Raji (cell line): ENCODE data around the gene RTN4RL1.

Experiments used
- POLR2A ChIP-seq: IDR thresholded peaks from 2 replicates; pipeline ENCODE4 v1.6.1; 2011; ENCODE audit warnings: low read depth, low read length, control low read depth; ENCODE audit not compliant: insufficient read depth

RTN4RL1 gene

DNA sequence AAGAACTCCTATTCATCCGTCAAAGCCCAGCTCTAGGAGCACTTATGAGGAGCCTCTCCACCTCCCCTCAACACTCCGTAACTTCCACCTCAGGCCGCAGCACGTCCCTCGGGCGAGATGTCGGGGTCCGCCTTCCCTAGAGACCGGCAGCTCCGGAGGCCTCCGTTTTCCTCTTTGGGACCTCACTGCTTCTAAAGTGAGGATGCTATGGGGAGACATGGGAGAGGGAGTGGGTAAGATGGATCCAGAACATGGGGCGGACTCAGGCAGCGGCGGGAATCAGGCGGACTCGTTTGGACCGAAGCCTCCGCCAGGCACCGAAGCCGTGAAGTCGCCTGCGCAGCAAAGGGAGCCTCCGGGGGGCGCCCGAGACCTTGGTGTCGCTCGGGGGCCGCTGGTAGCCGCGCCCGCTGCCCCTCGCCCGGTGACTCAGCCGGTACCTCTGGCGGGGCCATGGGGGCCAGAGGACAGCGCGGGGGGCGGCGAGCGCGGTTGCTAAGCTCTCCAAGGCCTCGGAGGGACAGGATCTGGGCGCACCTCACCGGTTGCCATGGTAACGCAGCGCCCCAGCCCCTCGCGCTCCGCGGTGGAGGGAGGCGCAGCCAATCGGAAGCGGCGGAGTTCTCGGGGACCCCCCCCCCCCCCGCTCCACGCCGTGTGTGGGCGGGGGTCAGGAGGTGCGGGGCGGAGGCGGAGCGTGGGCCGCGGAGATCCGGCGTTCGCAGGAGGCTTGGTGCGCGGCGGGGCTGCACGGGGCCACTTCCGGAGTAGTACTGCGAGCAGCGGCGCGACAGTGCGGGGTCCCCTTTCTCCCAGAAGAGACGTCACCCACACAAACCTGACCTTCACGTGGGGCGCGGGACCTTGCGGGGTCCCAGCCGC is 28.5 kb upstream of the RTN4RL1 start:
- TF ChIP-seq POLR2A: no peak

DNA sequence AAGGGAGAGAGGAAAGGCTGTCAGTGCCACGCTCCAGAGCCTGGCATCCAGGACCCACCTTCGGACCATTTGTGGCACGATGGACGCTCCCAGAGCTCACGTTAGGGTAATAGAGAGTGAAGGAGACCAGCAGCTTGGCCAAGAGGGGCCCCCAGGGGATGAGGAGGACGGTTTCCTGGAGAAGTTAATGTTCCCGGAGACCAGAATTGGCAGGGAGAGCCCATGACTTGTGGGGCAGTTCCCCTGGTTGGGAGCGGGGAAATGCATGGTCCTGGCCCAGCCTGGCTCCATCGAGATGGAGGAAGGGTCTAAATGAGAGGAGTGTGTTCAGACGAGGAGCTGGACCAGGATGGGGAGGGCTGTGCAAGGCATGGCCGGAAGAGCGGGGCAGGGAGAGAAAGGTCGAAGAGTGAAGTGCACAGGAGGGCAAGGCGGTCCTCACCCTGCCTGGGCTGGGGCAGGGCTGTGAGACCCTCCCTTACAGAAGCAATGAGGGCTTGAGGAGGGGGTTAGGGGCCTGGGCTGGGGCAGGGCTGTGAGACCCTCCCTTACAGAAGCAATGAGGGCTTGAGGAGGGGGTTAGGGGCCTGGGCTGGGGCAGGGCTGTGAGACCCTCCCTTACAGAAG is 26.9 kb upstream of the RTN4RL1 start:
- no peak for TF ChIP-seq POLR2A

DNA sequence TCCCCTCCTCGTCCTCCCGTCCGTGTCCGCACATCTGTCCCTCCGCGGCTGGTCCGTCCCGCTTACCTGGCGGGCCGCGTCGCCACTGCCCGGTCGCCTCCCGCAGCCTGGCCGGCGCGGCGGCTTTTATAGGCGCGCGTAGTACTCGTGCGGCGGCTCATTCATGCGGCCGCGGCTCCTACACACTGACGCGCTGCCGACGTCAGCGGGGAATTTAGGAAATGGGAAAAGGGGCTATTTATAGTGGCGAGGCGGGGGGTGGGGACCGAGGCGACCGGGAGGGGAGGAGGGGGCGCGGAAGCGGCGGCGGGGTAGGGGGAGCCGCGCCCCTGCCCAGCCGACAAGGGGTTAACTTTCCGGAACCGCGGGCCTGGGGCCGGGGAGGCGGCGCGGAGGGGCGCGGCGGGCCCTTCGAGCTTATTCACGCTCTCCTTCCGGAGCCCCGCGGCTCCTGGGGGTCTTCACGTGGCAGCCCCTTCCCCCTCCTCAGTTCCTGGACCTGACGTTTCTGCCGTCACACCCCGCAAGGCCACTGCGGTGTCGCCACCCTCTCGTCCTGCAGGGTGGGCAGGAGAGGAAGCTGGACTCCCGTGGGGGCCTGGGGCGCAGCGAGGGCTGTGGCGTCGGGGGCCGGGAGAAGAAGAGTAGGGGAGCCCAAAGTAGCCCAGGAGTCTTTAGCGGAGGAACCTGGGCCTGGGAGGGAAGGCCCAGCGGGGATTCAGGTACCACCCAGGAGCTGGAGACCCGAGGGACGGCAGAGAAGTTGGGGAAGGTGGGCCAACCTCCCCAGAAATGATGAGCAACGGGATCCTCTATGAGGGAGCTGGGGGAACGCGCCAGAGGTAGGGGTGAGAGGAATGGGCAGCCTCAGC is 26.2 kb upstream of the RTN4RL1 start:
- TF ChIP-seq POLR2A: no peak

DNA sequence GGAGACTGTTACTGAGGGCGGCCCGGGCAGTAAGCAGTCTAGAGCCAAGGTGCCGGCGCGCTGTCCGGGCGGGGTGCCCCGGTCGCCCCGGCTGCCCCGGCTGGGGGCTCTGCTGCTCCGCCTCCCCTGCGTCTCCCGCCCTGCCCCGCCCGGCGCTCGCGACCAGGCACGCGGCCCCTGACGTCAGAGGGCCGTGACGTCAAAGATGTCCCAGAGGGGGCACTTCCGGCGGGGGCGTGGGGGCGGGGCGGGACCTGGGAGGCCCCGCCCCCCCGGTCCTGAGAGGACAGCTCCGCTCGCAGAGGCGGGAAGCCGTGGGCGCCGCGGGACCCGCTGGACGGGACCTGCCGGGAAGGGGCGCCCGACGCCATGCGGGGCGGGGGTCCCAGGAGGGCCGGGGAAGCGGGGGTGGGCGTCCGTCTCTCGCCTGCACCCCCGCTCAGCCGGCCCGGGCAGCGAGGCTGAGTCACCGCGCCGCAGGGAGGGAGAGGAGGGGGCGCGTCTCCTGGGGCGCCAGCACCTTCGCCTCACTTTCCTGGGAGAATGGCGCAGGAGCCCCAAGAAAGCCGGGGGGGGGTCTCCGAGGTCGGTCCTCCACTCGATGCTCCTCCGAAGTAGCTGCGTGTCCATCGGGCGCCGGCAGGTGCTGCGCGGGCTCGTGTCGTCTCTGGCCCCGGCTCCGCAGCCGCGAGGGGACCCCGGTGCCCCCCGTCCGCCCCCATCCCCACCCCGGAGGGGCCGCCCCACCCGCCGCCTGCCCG is 25.3 kb upstream of the RTN4RL1 start:
- TF ChIP-seq POLR2A: no peak

DNA sequence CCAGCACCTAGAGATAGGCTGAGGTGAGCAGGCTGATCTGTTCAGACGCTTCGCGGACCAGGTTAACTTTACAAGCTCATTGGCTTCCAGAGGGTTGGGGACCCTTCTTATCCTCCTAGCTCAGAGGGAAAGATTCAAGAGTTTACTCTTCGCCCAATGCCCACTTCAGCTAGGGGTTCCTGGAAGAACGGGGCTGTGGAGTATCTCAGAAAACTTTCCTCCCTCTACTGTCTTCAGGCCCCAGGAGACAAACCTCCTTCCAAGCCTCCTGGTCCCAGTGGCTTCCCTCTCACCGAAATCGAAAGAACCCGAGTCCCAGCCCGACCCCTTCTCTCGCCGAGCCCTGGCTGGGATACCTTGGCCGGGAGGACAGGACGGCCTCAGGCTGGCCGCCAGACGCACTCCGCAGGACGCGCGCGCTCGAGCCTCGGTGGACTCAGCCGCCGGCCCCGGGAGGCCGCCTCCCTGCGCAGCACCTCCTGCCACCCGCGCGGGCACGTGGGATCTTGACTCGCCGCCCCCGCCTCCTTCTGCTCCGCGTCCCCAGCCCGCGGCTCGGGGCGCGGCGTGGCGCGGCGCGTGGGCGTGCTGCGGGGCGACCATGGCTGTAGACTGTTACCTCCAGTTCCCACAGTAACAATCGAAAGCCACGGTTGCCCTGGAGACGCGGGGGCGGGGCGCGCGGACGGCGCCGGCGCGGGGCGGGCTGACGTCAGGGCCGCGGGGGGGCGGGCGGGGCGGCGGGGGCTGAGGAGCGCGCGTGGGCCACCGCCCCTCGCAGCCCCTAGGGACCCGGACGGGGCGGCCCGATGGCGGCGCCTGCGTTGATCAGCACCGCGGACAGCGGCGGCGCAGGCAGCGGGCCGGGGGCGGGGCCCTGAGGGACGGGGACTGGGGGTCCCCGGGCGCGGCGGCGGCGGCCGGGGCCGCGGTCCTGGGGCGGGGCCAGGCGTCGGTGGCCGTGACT is 24.5 kb upstream of the RTN4RL1 start:
- no peak for TF ChIP-seq POLR2A

DNA sequence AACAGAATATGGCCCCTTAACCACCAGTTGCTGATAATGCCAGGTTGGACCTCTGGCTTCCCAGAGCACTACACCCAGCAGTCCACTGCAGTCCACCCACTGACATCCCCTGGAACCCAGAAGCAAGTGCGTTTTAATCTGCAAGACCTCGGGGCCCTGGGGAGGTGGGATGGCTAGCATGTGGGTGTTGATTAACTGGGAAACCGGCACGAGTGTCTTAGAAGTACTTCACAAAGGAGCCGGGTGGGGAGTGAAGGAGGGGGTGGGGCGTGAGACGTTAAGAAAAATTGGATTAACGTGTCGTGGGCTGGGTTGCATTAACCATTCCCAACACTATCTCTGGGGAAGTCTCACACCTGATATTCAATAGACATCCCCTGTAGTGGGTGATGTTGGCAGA is 23.7 kb upstream of the RTN4RL1 start:
- no peak for TF ChIP-seq POLR2A

DNA sequence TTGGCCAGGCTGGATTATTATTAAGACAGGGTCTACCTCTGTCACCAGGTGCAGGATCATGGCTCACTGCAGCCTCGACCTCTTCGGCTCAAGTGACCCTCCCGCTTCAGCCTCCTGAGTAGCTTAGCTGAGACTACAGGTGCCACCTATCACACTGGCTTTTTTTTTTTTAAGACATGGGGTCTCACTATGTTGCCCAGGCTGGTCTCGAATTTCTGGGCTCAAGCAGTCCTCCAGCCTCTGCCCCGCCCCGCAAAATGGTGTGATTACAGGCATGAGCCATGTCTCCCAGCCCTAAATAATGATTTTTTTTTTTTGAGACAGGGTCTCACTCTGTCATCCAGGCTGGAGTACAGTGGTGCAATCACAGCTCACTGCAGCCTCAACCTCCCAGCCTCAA is 22.5 kb upstream of the RTN4RL1 start:
- no peak for TF ChIP-seq POLR2A

DNA sequence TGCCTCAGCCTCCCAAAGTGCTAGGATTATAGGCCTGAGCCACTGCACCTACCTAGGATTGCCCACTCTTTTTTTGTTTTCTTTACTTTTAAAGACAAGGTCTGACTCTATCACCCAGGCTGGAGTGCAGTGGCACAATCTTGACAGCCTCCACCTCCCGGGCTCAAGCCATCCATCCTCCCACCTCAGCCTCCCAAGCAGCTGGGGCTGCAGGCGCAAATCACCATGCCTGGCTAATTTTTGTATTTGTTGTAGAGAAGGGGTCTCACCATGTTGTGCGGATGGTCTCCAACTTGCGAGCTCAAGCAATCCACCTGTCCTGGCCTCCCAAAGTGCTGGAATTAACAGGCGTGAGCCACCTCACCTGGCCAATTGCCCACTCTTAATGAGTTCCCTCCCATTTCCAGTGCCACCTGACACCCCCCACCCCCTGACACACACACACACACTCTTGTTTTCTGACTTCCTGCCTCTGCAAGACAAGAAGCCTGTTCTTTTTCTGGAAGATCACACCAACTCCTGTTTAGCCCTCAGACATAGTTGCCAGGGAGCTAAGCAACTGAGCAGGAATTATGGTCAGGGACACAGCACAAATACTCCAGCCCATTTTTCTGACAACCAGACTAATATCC is 19.2 kb upstream of the RTN4RL1 start:
- no peak for TF ChIP-seq POLR2A

DNA sequence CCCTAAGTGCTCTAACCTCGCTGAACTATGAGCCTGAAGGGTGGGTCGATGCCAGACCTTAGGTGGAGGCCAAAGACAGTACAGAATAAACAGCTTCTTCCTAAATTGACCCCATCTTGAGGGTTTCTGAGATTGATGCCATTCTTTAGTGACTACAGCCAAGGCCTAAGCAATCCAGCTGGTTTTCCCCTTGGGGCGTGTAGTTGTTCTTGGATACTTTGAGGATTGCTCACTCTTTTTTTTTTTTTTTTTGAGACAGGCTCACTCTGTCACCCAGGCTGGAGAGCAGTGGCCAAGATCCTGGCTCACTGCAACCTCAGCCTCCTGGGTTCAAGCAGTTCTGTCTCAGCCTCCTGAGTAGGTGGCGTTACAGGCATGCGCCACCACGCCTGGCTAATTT is 18.7 kb upstream of the RTN4RL1 start:
- TF ChIP-seq POLR2A: no peak

DNA sequence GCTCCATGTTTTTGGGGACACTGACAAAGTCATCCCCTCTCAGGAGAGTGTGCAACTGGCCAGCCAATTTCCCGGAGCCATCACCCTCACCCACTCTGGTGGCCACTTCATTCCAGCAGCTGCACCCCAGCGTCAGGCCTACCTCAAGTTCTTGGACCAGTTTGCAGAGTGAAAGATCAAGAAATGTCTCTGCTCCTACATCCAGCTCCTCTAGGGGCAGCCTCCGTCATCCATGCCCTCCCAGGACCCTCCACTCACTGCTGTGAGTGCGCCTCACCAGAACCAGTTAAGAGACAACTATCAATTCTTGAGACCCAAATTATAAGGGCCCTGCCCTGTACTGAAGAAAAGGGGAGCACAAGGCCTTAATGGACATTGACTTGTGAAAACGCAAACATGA is 17.8 kb upstream of the RTN4RL1 start:
- no peak for TF ChIP-seq POLR2A

DNA sequence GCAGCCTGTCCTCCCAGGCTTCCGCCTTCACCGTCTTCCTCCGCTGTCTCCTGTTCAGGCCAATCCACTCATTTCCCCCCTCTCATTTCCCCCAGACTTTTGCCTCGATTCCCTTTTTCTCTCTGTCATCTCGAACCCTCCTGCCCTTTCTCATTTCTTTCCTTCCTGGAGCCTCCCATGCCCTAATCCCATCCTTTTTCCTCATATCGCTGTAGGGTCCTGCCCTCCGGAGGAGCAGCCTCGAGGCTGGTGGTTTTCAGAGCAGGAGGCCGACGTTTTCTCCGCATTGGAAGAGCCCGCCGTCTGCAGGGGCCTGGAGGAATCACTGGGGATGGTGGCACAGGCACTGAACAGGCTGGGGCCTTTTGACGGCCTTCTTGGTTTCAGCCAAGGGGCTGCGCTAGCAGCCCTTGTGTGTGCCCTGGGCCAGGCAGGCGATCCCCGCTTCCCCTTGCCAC is 17.3 kb upstream of the RTN4RL1 start:
- TF ChIP-seq POLR2A: no peak

DNA sequence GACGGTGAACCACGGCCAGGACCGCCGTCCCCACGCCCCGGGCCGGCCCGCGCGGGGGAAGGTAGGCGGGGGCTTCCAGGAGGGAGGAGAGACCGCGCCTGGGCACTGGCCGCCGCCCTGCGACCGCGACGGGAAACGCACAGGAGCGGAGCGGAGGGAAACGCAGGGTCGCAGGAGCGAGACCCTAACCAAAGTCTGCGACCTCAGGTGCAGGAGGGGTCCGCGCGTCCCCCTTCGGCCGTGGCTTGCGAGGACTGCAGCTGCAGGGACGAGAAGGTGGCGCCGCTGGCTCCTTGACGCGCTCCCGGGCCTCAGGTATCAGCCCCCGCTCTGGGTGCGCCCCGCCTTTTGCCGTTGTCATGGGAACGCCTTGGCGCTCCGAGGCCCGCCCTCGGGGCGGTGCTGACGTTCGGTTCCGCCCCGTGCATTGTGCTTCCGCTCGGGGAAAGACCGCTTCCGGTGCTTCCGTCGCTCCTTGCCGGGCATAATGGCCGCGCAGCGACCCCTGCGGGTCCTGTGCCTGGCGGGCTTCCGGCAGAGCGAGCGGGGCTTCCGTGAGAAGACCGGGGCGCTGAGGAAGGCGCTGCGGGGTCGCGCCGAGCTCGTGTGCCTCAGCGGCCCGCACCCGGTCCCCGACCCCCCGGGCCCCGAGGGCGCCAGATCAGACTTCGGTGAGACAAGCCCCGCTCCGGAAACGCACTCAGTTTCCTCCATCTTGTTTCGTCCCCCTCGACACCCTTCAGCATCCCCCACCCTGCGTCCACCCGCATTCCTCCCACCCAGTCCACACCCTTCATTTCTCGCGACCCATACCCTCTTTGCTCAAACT is 16.6 kb upstream of the RTN4RL1 start, which contains the start of gene OVCA2:
Gene OVCA2 (plus strand): TSS at position 462 of the 829 bp plus-strand sequence. CDS start 26 bp downstream, at position 488.
- peak; percentile 69 for TF ChIP-seq POLR2A
